Mesendoderm (in vitro differentiated cells): ENCODE data around the gene SGPP1.
"Not testable (repeated sequence)": the region's sequence is repeated elsewhere in the genome, so short reads cannot be mapped to it uniquely, and the experiment has no call there.

Experiments used
- DNase-seq: peaks from one replicate; pipeline ENCODE4 v3.0.0; 2013
- H2AK5ac ChIP-seq: 2 replicates; pipeline ENCODE4 v1.6.1; 2013; ENCODE audit warnings: low read length, inconsistent platforms
- H2BK120ac ChIP-seq: 2 replicates; pipeline ENCODE4 v1.6.1; 2013; ENCODE audit warnings: low read depth, mild to moderate bottlenecking, low read length, moderate library complexity, mixed read lengths
- H2BK15ac ChIP-seq: replicated peaks from 2 replicates; pipeline ENCODE4 v1.6.1; 2013; ENCODE audit warnings: low read depth, mild to moderate bottlenecking, moderate library complexity
- H2BK5ac ChIP-seq: 2 replicates; pipeline ENCODE4 v1.6.1; 2013; ENCODE audit warnings: low read length, inconsistent platforms
- H3K18ac ChIP-seq: 2 replicates; pipeline ENCODE4 v1.6.1; 2013; ENCODE audit warnings: mild to moderate bottlenecking, low read length, mixed read lengths
- H3K23ac ChIP-seq: one replicate; pipeline ENCODE4 v1.6.1; 2013; ENCODE audit warnings: low read length
- H3K27ac ChIP-seq: 2 replicates; pipeline ENCODE4 v1.5.1; 2013; ENCODE audit warnings: low read depth, mild to moderate bottlenecking, inconsistent platforms, low read length, moderate library complexity
- H3K27me3 ChIP-seq: 2 replicates; pipeline ENCODE4 v1.6.1; 2013; ENCODE audit warnings: low read length, control low read depth, mild to moderate bottlenecking, inconsistent platforms; ENCODE audit not compliant: insufficient read depth, poor library complexity
- H3K36me3 ChIP-seq: 2 replicates; pipeline ENCODE4 v1.6.1; 2013; ENCODE audit warnings: low read length, inconsistent platforms; ENCODE audit not compliant: control insufficient read depth, insufficient read depth
- H3K4ac ChIP-seq: one replicate; pipeline ENCODE4 v1.6.1; 2013; ENCODE audit warnings: low read depth, mild to moderate bottlenecking, low read length, moderate library complexity
- H3K4me1 ChIP-seq: 2 replicates; pipeline ENCODE4 v1.6.1; 2013; ENCODE audit warnings: low read depth, low read length, inconsistent platforms; ENCODE audit not compliant: control insufficient read depth
- H3K4me2 ChIP-seq: 2 replicates; pipeline ENCODE4 v1.6.1; 2013; ENCODE audit warnings: low read length
- H3K4me3 ChIP-seq: 2 replicates; pipeline ENCODE4 v1.5.1; 2013; ENCODE audit warnings: mild to moderate bottlenecking, low read length
- H3K56ac ChIP-seq: one replicate; pipeline ENCODE4 v1.6.1; 2013; ENCODE audit warnings: low read length
- H3K79me1 ChIP-seq: 2 replicates; pipeline ENCODE4 v1.6.1; 2013; ENCODE audit warnings: low read length, inconsistent platforms
- H3K79me2 ChIP-seq: 2 replicates; pipeline ENCODE4 v1.6.1; 2013; ENCODE audit warnings: mild to moderate bottlenecking, low read length; ENCODE audit not compliant: control insufficient read depth, insufficient read depth
- H3K9ac ChIP-seq: 2 replicates; pipeline ENCODE4 v1.6.1; 2013; ENCODE audit warnings: low read length, inconsistent platforms
- H4K5ac ChIP-seq: one replicate; pipeline ENCODE4 v1.6.1; 2013; ENCODE audit warnings: low read length
- H4K8ac ChIP-seq: one replicate; pipeline ENCODE4 v1.6.1; 2013; ENCODE audit warnings: low read depth, mild to moderate bottlenecking, control low read depth, low read length, moderate library complexity
- WGBS: extraction: QIAGEN DNeasy Blood & Tissue Kit; methylation state at CpG from one replicate; pipeline ENCODE4 v1.1.7; 2013; ENCODE audit warnings: low lambda C conversion rate, missing lambda C conversion rate; ENCODE audit not compliant: insufficient coverage; ENCODE audit errors: extremely low coverage; 5-methylcytosine and 5-hydroxymethylcytosine counted together

The SGPP1 gene

DNA sequence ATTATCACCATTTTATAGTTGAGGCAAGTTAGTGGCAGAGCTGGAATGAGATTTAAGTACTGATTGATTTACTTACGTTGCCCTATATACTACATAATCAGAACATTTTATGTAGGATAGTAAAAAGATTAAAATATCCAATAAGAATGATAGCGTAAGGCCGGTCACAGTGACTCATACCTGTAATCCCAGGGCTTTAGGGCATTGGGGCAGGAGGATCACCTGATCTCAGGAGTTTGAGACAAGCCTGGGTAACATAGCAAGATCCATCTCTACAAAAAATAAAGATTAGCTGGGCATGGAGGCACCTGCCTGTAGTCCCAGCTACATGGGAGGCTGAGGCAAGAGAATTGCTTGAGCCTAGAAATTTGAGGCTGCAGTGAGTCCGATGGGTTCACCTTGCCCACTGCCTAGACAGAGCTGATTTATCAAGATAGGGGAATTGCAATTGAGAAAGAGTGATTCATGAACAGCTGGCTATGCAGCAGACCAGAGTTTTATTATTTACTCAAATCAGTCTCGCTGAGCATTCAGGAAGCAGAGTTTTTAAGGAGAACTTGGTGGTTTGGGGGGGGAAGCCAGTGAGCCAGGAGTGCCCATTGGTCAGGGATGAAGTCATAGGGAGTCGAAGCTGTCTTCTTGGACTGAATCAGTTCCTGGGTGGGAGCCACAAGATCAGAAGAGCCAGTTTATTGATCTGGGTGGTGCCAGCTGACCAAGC lies 24.7 kb upstream of the SGPP1 start:
- no peaks in the 10 kb centered on the region for H3K79me2 ChIP-seq
- H2AK5ac ChIP-seq: no peak overlapping the region
- no peak overlapping the region for H2BK5ac ChIP-seq
- no peak for DNase-seq
- H3K56ac ChIP-seq: no peak overlapping the region
- H3K27ac ChIP-seq: no peak overlapping the region
- H3K23ac ChIP-seq: no peak overlapping the region
- no peaks in the 10 kb centered on the region for H3K36me3 ChIP-seq
- no peak overlapping the region for H3K18ac ChIP-seq
- no peak overlapping the region for H3K4me3 ChIP-seq
- H4K5ac ChIP-seq: no peak overlapping the region
- no peak overlapping the region for H3K9ac ChIP-seq
- no peak overlapping the region for H2BK15ac ChIP-seq
- no peaks in the 10 kb centered on the region for H3K27me3 ChIP-seq
- H2BK120ac ChIP-seq: no peak overlapping the region
- no peaks in the 10 kb centered on the region for H3K4me1 ChIP-seq
- H3K4ac ChIP-seq: no peak overlapping the region
- no CpG with 5 or more reads among the region's 6 CpGs for WGBS
- no peak overlapping the region for H3K4me2 ChIP-seq
- no peaks in the 10 kb centered on the region for H3K79me1 ChIP-seq
- H4K8ac ChIP-seq: no peak overlapping the region

- not testable (repeated sequence) for H3K36me3 ChIP-seq, H3K4me2 ChIP-seq, H3K23ac ChIP-seq, H3K18ac ChIP-seq, H2AK5ac ChIP-seq, H3K9ac ChIP-seq, H2BK15ac ChIP-seq, H3K4ac ChIP-seq, H3K56ac ChIP-seq, H2BK120ac ChIP-seq, H3K79me1 ChIP-seq, H4K5ac ChIP-seq, H2BK5ac ChIP-seq, H3K4me1 ChIP-seq, H3K4me3 ChIP-seq, DNase-seq, H3K79me2 ChIP-seq, H3K27ac ChIP-seq, H3K27me3 ChIP-seq, H4K8ac ChIP-seq
- no CpG with 5 or more reads among the region's 39 CpGs for WGBS
These were observed 23.2 kb upstream of the SGPP1 start for GRCh38 chr14:63751076-63751475.

GRCh38 chr14:63747846-63748245 lies 20.0 kb upstream of the SGPP1 start:
- no peak overlapping the region for H4K8ac ChIP-seq
- no peaks in the 10 kb centered on the region for H3K79me1 ChIP-seq
- no peak overlapping the region for H2AK5ac ChIP-seq
- no peak for DNase-seq
- H2BK120ac ChIP-seq: no peak overlapping the region
- no peaks in the 10 kb centered on the region for H3K4me1 ChIP-seq
- H3K27ac ChIP-seq: no peak overlapping the region
- H2BK15ac ChIP-seq: no peak overlapping the region
- H3K36me3 ChIP-seq: no peaks in the 10 kb centered on the region
- H3K4me3 ChIP-seq: no peak overlapping the region
- H3K18ac ChIP-seq: no peak overlapping the region
- no peak overlapping the region for H3K4me2 ChIP-seq
- no peak overlapping the region for H3K23ac ChIP-seq
- no peak overlapping the region for H2BK5ac ChIP-seq
- no peak overlapping the region for H4K5ac ChIP-seq
- H3K9ac ChIP-seq: no peak overlapping the region
- no peak overlapping the region for H3K4ac ChIP-seq
- no CpG with 5 or more reads among the region's 3 CpGs for WGBS
- H3K79me2 ChIP-seq: no peaks in the 10 kb centered on the region
- H3K56ac ChIP-seq: no peak overlapping the region
- H3K27me3 ChIP-seq: no peaks in the 10 kb centered on the region

- no peak overlapping the region for H2BK15ac ChIP-seq
- H3K79me2 ChIP-seq: no peaks in the 10 kb centered on the region
- H3K27ac ChIP-seq: no peak overlapping the region
- no peak overlapping the region for H2BK120ac ChIP-seq
- H3K4me2 ChIP-seq: no peak overlapping the region
- no peak overlapping the region for H3K4me3 ChIP-seq
- H3K4me1 ChIP-seq: no peaks in the 10 kb centered on the region
- no CpG with 5 or more reads among the region's 4 CpGs for WGBS
- H2AK5ac ChIP-seq: no peak overlapping the region
- H3K23ac ChIP-seq: no peak overlapping the region
- H3K9ac ChIP-seq: no peak overlapping the region
- H3K18ac ChIP-seq: no peak overlapping the region
- no peak overlapping the region for H2BK5ac ChIP-seq
- H3K79me1 ChIP-seq: no peaks in the 10 kb centered on the region
- H4K8ac ChIP-seq: no peak overlapping the region
- no peak overlapping the region for H4K5ac ChIP-seq
- no peak overlapping the region for H3K56ac ChIP-seq
- no peak for DNase-seq
- H3K27me3 ChIP-seq: no peaks in the 10 kb centered on the region
- no peaks in the 10 kb centered on the region for H3K36me3 ChIP-seq
- no peak overlapping the region for H3K4ac ChIP-seq
These were observed 18.1 kb upstream of the SGPP1 start for GRCh38 chr14:63745858-63746425.

- Histone ChIP-seq H4K5ac (no peak overlapping the region), H3K79me2 (no peaks in the 10 kb centered on the region), H2BK120ac (no peak overlapping the region), H3K18ac (no peak overlapping the region), H3K4me2 (no peak overlapping the region), H3K27ac (no peak overlapping the region), H3K79me1 (no peaks in the 10 kb centered on the region), H3K4me1 (no peaks in the 10 kb centered on the region), H2AK5ac (no peak overlapping the region), H3K27me3 (no peaks in the 10 kb centered on the region), H2BK5ac (no peak overlapping the region), H2BK15ac (no peak overlapping the region), H3K4ac (no peak overlapping the region), H3K56ac (no peak overlapping the region), H3K4me3 (no peak overlapping the region), H3K9ac (no peak overlapping the region), H3K36me3 (no peaks in the 10 kb centered on the region), H3K23ac (no peak overlapping the region), H4K8ac (no peak overlapping the region)
- no peak for DNase-seq
- WGBS: no CpG with 5 or more reads among the region's 3 CpGs
These were observed 17.4 kb upstream of the SGPP1 start for GRCh38 chr14:63745272-63745671.

DNA sequence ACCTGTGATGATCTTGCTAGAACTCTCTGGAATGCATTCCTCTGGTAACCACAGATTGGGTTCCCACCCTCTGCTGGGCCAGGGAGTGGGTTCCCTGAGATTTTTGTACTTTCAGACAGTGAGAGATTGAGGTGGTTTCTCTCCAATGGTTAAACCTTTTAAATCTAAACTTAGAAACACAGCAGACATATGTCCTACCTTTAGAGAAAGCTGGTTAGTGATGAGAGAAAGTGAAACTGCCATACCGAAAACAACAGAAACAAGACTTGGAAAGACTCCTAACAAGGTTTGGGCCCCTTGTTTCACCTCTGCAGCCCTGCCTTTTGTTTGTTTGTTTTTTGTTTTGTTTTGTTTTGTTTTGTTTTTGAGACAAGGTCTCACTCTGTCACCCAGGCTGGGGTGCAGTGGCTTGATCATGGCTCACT lies 9.7 kb upstream of the SGPP1 start:
- H3K4ac ChIP-seq: no peak overlapping the region
- no peak overlapping the region for H3K18ac ChIP-seq
- no peaks in the 10 kb centered on the region for H3K4me1 ChIP-seq
- no peak overlapping the region for H2BK15ac ChIP-seq
- H2BK5ac ChIP-seq: no peak overlapping the region
- H3K9ac ChIP-seq: no peak overlapping the region
- H2BK120ac ChIP-seq: no peak overlapping the region
- no peak overlapping the region for H2AK5ac ChIP-seq
- no peak overlapping the region for H3K27ac ChIP-seq
- H4K8ac ChIP-seq: no peak overlapping the region
- no CpG with 5 or more reads among the region's 1 CpG for WGBS
- H3K36me3 ChIP-seq: no peaks in the 10 kb centered on the region
- H3K4me3 ChIP-seq: no peak overlapping the region
- no peak for DNase-seq
- no peak overlapping the region for H3K4me2 ChIP-seq
- H3K56ac ChIP-seq: no peak overlapping the region
- no peaks in the 10 kb centered on the region for H3K27me3 ChIP-seq
- no peaks in the 10 kb centered on the region for H3K79me1 ChIP-seq
- H4K5ac ChIP-seq: no peak overlapping the region
- H3K23ac ChIP-seq: no peak overlapping the region
- H3K79me2 ChIP-seq: no peaks in the 10 kb centered on the region
